ENCODE results near the gene MKX. TPM values are rescaled to one million over a fixed set of nuclear protein-coding genes. Genes with fewer than 3 reads are reported as not detected.
A peak's percentile ranks its signal among the peaks of the same experiment; 100 is the strongest.
"Not testable (repeated sequence)": the region's sequence is repeated elsewhere in the genome, so short reads cannot be mapped to it uniquely, and the experiment has no call there.

The MKX gene
- total RNA-seq, 1 donor from 2014 or later = 0.14 TPM

GRCh38 chr10:27709304-27709703, 36.3 kb downstream of the MKX start:
- intact Hi-C loops (cut with DNase I) = no loop called here
- ATAC-seq = no peak

DNA sequence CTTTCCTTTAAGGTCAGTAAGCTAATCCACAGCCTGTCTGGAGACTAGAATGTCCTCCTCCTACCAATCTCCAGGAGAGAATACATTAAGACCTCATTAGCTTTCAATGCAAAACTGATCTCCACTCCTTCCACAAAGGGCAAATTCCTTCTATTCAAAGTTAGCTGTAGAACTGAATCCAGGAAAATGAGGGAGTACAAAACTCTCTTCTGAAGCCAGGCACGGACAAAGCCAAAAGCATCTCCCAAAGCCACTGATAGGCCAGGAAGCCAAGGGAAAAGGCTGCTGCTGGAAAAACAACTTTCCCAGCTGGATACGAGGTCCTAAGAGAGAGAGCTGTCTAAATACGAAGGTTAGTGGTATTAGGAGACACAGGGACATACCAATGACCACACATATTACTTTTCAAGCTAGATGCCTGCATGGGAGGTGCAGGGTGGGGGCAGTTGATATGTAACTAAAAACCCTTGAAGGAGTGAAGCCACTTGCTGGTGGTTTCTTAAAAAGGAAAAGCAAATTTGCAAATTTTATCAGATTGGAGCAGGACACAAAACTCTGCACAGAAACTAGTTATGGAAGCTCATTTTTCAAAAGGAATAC, 43.6 kb downstream of the MKX start:
- ATAC-seq (peak; percentile 20), DNase-seq (ENCODE audit: missing footprints) (no peak)
- intact Hi-C loops (cut with DNase I) = no loop called here

More at GRCh38 chr10:27709304-27709703, 36.3 kb downstream of the MKX start:
- DNase-seq (ENCODE audit: missing footprints) = no peak

GRCh38 chr10:27699776-27700175, 45.8 kb downstream of the MKX start:
- no peak for DNase-seq (ENCODE audit: missing footprints)
- ATAC-seq = no peak
- intact Hi-C loops (cut with DNase I) = no loop called here

DNA sequence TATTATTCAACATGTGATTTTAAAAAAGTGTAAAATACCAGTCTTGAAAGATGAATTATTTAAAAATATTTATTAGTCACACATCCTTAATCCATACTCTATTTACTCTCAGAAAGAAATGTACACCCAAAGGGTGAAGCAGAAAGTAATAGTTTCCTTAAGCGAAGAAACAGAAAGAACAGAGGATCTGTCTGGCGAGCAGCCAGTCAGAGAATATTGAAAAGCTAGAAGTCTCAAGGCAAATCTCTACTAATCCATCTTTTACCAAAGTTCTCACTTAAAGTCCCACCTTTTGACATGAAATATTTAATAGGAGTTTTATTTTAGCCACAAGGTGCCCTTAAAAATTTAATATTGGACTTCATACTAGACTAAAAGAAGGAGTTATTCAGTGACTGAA, 46.7 kb downstream of the MKX start:
- intact Hi-C loops (cut with DNase I) = no loop called here
- ATAC-seq (no peak), DNase-seq (ENCODE audit: missing footprints) (no peak)

DNA sequence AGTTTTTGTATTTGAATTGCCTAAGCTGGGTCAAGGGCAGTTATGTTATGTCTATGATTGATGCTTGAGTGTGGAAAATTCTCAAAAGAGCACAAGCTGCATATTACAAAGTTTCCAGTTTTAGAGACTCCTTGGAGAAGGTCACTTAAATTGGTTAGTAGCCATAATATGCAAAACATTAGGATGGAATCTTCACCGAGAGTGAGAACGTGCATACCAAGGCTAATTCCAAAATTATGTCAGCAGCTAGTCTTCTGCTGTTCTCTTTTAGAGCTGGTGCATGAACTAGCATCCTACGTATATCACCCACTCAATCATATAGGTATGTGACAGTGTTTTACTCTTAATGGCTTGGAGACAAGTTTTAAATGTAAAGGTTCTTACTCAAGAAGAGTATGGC, 49.2 kb downstream of the MKX start:
- intact Hi-C loops (cut with DNase I) = no loop called here
- ATAC-seq (no peak), DNase-seq (ENCODE audit: missing footprints) (no peak)

DNA sequence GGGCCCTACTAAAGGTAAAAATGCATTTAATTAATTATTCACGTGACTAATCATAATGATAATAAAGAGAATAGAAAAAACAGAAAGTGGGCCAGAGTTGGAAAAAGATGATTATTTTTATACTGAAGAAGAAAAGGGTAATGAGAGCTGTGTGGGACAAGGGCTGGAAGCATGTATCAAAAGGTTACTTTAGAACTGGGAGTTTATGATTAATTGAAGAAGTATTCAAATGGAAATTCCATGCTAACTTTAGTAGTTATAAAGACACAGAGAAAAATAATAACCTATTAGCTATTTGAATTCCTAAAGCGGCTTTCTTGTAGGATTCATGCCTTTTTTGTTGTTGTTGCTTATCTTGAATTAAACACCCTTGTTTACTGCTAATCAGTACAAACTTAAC, 49.9 kb downstream of the MKX start:
- intact Hi-C loops (cut with DNase I) = no loop called here
- no peak for DNase-seq (ENCODE audit: missing footprints)
- no peak for ATAC-seq

DNA sequence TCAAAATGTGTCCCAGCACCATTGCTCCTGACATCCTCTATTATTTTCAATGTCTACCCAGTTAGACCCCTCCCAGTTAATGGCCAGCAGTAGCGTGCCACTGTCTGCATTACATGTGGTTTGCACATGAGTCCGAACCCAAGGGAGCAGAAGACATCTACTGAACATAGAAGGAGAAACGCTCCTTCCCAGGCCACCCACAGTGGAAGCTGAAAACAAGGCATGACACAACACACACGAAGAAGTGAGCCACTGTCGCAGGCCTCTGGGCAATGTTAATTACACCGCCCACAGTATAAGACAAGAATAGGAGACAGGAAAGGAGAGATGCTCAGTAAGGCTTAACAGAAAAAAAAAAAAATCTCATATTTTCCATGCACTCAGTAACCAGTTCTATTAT, 50.5 kb downstream of the MKX start:
- ATAC-seq = no peak
- intact Hi-C loops (cut with DNase I) = no loop called here
- peak; percentile 56 for DNase-seq (ENCODE audit: missing footprints)

DNA sequence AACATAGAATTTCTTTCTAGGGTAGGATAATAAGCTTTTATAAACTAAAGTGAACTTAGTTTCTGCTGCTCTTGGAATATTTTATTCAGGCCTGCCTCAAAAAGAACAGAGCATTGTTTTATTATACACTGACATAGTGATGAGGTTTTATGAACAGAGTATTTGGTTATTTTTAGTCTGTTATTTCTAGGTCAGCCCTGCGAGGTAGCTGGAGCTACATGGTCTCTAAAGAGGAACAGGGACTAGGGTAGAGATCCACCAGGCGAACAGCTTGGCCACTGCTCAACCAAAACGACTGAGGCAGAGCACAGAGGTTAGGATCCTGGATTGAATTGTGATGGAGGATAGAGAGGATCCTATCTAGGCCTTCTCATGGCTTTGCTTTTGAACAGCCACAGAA, 53.0 kb downstream of the MKX start:
- DNase-seq (ENCODE audit: missing footprints) (no peak), ATAC-seq (no peak)
- intact Hi-C loops (cut with DNase I) = no loop called here

DNA sequence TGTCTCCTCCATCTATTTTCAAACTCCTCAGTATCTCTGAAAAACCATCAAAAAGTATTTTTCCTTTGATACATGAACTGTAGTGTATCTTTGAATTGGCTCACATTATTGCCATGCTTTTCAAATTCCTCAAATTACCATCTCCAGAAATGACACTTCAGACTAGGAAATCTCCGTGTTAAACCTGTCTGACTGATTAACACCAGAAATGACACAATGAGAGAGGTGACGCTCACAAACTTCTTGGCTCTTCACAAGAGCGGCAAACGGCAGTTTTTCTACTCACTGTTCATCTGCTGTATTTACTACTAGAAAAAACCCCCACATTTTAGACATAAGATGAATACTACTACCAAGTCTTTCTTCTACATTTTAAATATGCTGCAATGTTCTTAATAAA, 56.6 kb downstream of the MKX start:
- no peak for DNase-seq (ENCODE audit: missing footprints)
- intact Hi-C loops (cut with DNase I) = no loop called here
- ATAC-seq = no peak

- intact Hi-C loops (cut with DNase I) = no loop called here
- ATAC-seq (no peak), DNase-seq (ENCODE audit: missing footprints) (no peak)
Observed at GRCh38 chr10:27688276-27688675, 57.3 kb downstream of the MKX start.

- ATAC-seq (no peak), DNase-seq (ENCODE audit: missing footprints) (no peak)
- intact Hi-C loops (cut with DNase I) = no loop called here
Observed at GRCh38 chr10:27687743-27688142, 57.9 kb downstream of the MKX start.

DNA sequence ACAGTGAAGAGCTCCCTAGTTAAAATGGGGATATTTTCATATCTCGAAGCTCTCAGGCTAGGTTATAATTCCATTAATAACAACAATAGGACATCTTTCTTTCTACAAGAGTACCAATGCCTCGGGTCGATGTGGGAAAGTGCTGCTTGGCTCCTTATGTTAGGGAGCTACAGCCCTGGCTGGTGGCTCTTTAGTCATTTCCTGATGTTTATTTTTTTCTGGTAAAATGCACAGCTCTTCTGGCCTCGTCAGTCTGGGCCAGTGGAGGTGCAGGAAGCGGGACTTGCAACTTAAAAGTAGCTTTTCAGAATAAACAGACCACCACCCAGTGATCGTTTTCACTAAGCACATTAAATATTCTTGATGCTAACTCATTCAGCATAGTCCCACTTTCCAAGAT, 58.3 kb downstream of the MKX start:
- no peak for DNase-seq (ENCODE audit: missing footprints)
- intact Hi-C loops (cut with DNase I) = no loop called here

DNA sequence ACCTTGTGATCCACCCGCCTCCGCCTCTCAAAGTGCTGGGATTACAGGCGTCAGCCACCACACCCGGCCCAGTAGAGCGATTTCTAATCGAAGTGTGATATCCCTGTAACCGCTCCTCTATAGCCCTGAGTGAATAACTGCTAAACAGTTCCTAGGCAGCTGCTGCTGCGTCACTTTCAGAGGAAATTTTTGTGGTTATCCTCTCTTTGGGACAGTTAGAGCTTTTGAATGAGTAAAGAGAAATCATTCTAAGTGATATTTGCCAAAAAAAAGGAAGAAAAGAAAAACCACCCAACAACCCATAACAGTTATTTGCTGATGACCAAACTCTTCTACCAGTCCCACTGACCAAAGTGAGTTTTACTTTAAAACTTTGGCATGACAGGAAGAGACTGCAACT, 59.9 kb downstream of the MKX start:
- DNase-seq (ENCODE audit: missing footprints) (no peak), ATAC-seq (no peak)
- intact Hi-C loops (cut with DNase I) = no loop called here

More for the DNA sequence above, 58.3 kb downstream of the MKX start:
- no peak for ATAC-seq

DNA sequence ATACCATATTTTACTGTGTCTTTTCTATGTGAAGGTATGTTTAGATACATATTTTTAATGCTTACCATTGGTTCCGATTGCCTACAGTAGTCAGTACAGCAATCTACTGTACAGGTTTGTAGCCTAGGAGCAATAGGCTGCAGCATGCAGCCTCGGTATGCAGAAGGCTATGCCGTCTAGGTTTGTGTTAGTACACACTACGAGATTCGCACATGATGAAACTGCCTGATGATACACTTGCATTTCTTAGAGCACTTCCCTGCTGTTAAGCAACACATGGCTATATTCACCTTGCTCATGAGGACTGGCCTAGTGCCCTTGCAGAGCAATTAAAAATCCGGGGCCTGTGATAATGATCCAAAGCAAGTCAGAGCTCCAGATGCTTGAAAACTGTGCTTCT, 62.4 kb downstream of the MKX start:
- ATAC-seq (no peak), DNase-seq (ENCODE audit: missing footprints) (no peak)
- intact Hi-C loops (cut with DNase I) = no loop called here

- intact Hi-C loops (cut with DNase I); ATAC-seq; DNase-seq (ENCODE audit: missing footprints): not testable (repeated sequence)
Observed at GRCh38 chr10:27681795-27682194, 63.8 kb downstream of the MKX start.

GRCh38 chr10:27680691-27681605, 64.7 kb downstream of the MKX start:
- DNase-seq (ENCODE audit: missing footprints) (no peak), ATAC-seq (no peak)
- intact Hi-C loops (cut with DNase I) = no loop called here

DNA sequence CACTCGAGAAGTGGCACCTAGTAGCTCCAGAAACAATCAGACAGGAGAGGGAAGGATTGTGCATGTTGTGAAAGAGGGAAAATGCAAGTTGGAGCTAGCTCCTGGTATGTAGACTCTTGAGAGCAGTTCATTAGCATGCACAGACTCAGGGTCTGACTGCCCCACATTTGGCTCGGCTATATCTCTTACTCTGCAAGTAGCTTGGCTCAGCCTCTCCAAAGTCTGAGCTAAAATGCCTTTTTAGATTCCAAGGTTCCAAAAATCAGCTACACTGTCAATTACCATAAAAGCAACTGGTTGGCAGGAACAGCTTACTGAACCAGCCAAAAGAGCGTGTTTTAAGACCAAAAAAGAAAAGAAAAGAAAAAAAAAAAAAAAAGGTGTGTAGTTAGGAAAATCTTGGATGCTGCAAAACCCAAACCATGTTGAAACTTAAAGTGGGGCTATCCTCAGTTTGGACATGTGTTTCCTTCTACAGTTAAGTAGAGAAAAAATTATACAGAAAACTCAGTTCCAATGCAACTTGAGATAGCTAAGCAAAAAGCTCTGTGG, 65.5 kb downstream of the MKX start:
- no peak for DNase-seq (ENCODE audit: missing footprints)
- peak; percentile 62 for ATAC-seq
- intact Hi-C loops (cut with DNase I) = no loop called here

- ATAC-seq = no peak
- no peak for DNase-seq (ENCODE audit: missing footprints)
- intact Hi-C loops (cut with DNase I) = no loop called here
Observed at GRCh38 chr10:27679369-27679912, 66.2 kb downstream of the MKX start.

DNA sequence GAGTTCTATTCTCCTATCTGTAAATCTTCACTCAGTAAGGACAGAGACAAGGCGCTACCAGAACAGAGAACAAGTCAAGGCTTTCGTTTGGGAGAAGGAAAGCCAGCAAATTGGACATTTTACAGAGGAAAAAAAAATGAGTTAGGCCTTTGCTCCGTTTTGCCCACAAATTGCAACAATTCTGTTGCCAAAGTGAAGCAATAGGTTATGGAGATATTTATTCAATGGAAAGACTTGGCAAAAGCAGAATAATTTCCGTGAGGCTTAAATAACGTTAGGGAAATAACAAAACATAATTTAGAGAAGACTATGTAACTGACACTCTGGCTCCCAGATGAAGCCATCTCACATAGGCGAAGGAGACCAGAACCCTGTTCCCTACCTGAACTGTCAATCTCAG, 67.5 kb downstream of the MKX start:
- no peak for DNase-seq (ENCODE audit: missing footprints)
- no peak for ATAC-seq
- intact Hi-C loops (cut with DNase I) = no loop called here

DNA sequence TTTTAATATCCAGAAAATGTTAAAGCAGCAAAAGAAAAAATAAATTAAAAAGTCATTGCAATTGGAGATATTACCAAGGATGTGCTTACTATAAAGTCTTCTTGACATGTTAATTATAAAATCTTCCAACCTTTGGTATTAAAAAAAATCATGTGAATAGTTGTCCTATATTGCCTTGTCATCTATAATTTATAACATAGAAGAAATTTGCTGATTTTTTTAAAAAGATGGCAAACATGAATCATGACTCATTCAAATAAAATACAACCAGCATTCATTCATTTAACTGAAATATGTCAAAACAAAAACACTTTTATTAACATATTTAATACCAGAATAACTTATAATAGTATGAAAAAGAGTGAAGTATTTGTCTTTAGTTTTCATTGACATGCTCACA, 72.6 kb downstream of the MKX start:
- no peak for ATAC-seq
- intact Hi-C loops (cut with DNase I) = no loop called here
- no peak for DNase-seq (ENCODE audit: missing footprints)
